Measurements from ENCODE around the gene TRIB2.

The TRIB2 gene

GRCh38 chr2:12715258-12716031 is 1.3 kb upstream of the TRIB2 start:
- Histone ChIP-seq H3K36me3 (ENCODE audit: insufficient read depth) (no peaks in the 10 kb centered on the region), H2AFZ (ENCODE audit: low read depth) (peak overlapping the region; percentile 99; the same call in 1 of the 2 replicates), H4K20me1 (ENCODE audit: insufficient read depth) (no peaks in the 10 kb centered on the region), H3K79me2 (ENCODE audit: insufficient read depth, low read depth) (no peaks in the 10 kb centered on the region), H3K9ac (no peak overlapping the region), H3K27me3 (ENCODE audit: insufficient read depth, low read depth) (peaks cover 10% of the 10 kb centered on the region), H3K4me3 (IDR thresholded peaks at IDR 0.05; ENCODE audit: insufficient read depth, low read depth, low read length) (no peak overlapping the region), H3K4me2 (peak overlapping the region; percentile 90), H3K27ac (no peak overlapping the region), H3K4me1 (ENCODE audit: low read depth, poor library complexity, severe bottlenecking) (peaks cover 7% of the 10 kb centered on the region)
- no peak for TF ChIP-seq CTCF (conservative IDR thresholded peaks at IDR 0.05; ENCODE audit: low read depth, low read length)

- H3K4me1 ChIP-seq (ENCODE audit: low read depth, poor library complexity, severe bottlenecking) = peaks cover 7% of the 10 kb centered on the region
- H3K4me2 ChIP-seq = peak overlapping the region; percentile 90
- H2AFZ ChIP-seq (ENCODE audit: low read depth) = peak overlapping the region; percentile 99
- no peaks in the 10 kb centered on the region for H3K79me2 ChIP-seq (ENCODE audit: insufficient read depth, low read depth)
- no peaks in the 10 kb centered on the region for H3K36me3 ChIP-seq (ENCODE audit: insufficient read depth)
- peak overlapping the region; percentile 37; the same call in 1 of the 2 replicates for H3K9ac ChIP-seq
- peak; percentile 74 for TF ChIP-seq CTCF (conservative IDR thresholded peaks at IDR 0.05; ENCODE audit: low read depth, low read length)
- peak overlapping the region; percentile 77 for H3K4me3 ChIP-seq (IDR thresholded peaks at IDR 0.05; ENCODE audit: insufficient read depth, low read depth, low read length)
- peaks cover 10% of the 10 kb centered on the region for H3K27me3 ChIP-seq (ENCODE audit: insufficient read depth, low read depth)
- H3K27ac ChIP-seq = no peak overlapping the region
- no peaks in the 10 kb centered on the region for H4K20me1 ChIP-seq (ENCODE audit: insufficient read depth)
These were observed 779 bp upstream of the TRIB2 start for GRCh38 chr2:12716032-12716281.

GRCh38 chr2:12717191-12718014 is 667 bp downstream of the TRIB2 start:
- Histone ChIP-seq H4K20me1 (ENCODE audit: insufficient read depth) (no peaks in the 10 kb centered on the region), H3K4me1 (ENCODE audit: low read depth, poor library complexity, severe bottlenecking) (peaks cover 7% of the 10 kb centered on the region), H3K27ac (no peak overlapping the region), H2AFZ (ENCODE audit: low read depth) (peak overlapping the region; percentile 94), H3K4me2 (peak overlapping the region; percentile 82), H3K79me2 (ENCODE audit: insufficient read depth, low read depth) (no peaks in the 10 kb centered on the region), H3K9ac (peak overlapping the region; percentile 35; the same call in 1 of the 2 replicates), H3K36me3 (ENCODE audit: insufficient read depth) (no peaks in the 10 kb centered on the region), H3K27me3 (ENCODE audit: insufficient read depth, low read depth) (peaks cover 10% of the 10 kb centered on the region), H3K4me3 (IDR thresholded peaks at IDR 0.05; ENCODE audit: insufficient read depth, low read depth, low read length) (peak overlapping the region; percentile 76)
- peak; percentile 50 for TF ChIP-seq CTCF (conservative IDR thresholded peaks at IDR 0.05; ENCODE audit: low read depth, low read length)

GRCh38 chr2:12718015-12718671 is 1.4 kb downstream of the TRIB2 start:
- Histone ChIP-seq H3K4me2 (peak overlapping the region; percentile 82), H3K27ac (no peak overlapping the region), H3K36me3 (ENCODE audit: insufficient read depth) (no peaks in the 10 kb centered on the region), H4K20me1 (ENCODE audit: insufficient read depth) (no peaks in the 10 kb centered on the region), H3K9ac (peak overlapping the region; percentile 35; the same call in 1 of the 2 replicates), H3K27me3 (ENCODE audit: insufficient read depth, low read depth) (peaks cover 10% of the 10 kb centered on the region), H3K4me1 (ENCODE audit: low read depth, poor library complexity, severe bottlenecking) (peaks cover 7% of the 10 kb centered on the region), H2AFZ (ENCODE audit: low read depth) (peak overlapping the region; percentile 94), H3K79me2 (ENCODE audit: insufficient read depth, low read depth) (no peaks in the 10 kb centered on the region), H3K4me3 (IDR thresholded peaks at IDR 0.05; ENCODE audit: insufficient read depth, low read depth, low read length) (peak overlapping the region; percentile 76)
- TF ChIP-seq CTCF (conservative IDR thresholded peaks at IDR 0.05; ENCODE audit: low read depth, low read length) = no peak
